ENCODE data around the gene STRA8. TPM values are rescaled to one million over a fixed set of nuclear protein-coding genes. Genes with fewer than 3 reads are reported as not detected.

The STRA8 gene
- total RNA-seq, 6 experiments from 2014 or later = not detected

DNA sequence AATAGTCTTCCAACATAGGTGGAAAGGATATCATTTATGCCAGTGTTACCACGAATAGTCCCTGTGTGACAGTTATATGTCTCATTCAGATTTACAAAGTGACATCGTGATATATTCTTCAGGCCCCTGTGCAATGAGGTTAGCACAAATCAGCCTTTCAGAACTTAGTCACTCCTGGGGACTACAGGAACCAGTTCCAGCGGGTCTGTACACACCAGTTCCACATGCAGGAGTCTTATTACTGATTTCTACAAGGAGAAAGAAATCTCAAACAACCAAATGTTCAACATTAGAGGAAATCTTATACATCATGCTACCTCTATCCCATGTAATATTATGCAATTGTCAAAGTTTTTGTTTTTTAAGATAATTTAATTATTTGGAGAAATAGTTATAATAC lies 17.9 kb upstream of the STRA8 start:
- no peaks in the 10 kb centered on the region for H3K27me3 ChIP-seq
- H3K4me1 ChIP-seq = peaks cover 0 to 25% (median 4%) of the 10 kb centered on the region in 4 donors
- H3K9me3 ChIP-seq = no peaks in the 10 kb centered on the region
- no peak for DNase-seq
- peak overlapping the region in 2 of 3 donors; percentile 28 to 49 for H3K27ac ChIP-seq
- intact Hi-C loops (cut with DNase I) = no loop called here
- H3K36me3 ChIP-seq = no peaks in the 10 kb centered on the region
- no peak overlapping the region for H3K4me3 ChIP-seq
- TF ChIP-seq, protein P1, sequence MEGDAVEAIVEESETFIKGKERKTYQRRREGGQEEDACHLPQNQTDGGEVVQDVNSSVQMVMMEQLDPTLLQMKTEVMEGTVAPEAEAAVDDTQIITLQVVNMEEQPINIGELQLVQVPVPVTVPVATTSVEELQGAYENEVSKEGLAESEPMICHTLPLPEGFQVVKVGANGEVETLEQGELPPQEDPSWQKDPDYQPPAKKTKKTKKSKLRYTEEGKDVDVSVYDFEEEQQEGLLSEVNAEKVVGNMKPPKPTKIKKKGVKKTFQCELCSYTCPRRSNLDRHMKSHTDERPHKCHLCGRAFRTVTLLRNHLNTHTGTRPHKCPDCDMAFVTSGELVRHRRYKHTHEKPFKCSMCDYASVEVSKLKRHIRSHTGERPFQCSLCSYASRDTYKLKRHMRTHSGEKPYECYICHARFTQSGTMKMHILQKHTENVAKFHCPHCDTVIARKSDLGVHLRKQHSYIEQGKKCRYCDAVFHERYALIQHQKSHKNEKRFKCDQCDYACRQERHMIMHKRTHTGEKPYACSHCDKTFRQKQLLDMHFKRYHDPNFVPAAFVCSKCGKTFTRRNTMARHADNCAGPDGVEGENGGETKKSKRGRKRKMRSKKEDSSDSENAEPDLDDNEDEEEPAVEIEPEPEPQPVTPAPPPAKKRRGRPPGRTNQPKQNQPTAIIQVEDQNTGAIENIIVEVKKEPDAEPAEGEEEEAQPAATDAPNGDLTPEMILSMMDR (IDR thresholded peaks at IDR 0.05) = no peak
- no peak for TF ChIP-seq POLR2A (IDR thresholded peaks at IDR 0.05)
- no peak for ATAC-seq
- WGBS (ENCODE audit: insufficient coverage, low coverage, low lambda C conversion rate, missing lambda C conversion rate) = 78% methylated on average over 3 of the region's 3 CpGs

DNA sequence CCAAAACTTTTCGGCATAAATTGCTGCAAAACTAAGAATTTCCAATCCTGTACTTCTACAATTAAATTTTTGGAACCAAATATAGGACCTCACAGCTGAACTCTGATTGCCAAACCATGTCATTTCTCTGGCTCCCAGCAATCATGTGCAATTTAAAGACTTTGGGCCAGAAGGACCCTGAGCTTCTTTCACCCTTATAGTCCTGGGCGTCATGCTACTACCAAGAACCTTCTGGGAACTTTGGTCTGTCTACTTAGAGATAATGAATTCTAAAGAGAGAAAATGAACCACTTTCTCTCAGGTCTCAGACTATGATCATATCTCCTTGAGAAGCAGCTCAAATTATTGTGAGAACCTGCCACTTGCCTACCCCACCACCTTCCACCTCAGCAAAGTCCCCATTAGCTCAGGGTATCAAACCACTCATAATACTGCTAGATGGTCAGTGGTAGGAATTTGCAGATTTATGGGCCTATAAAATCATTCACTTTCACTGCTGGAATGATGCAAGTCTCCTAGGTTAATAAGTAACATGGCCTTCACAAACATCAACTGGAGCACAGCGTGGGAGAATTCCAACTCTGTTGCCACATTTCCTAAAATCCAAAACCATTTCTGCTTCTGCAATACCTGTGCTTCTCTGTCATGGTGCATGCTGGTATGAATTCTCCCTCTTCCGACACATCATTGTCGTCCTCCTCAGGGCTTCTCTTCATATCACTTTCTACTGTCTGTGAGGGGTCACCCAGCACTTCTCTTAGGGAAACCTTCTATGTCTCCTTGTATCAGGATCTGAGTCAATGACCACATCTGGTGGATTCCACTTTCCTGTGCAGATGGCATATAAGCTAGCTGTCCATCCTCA lies 15.8 kb upstream of the STRA8 start:
- intact Hi-C loops (cut with DNase I) = no loop called here
- peak; percentile 34 for TF ChIP-seq POLR2A (IDR thresholded peaks at IDR 0.05)
- TF ChIP-seq, protein P1 (IDR thresholded peaks at IDR 0.05) = no peak
- Histone ChIP-seq H3K9me3 (no peaks in the 10 kb centered on the region), H3K36me3 (no peaks in the 10 kb centered on the region), H3K4me3 (no peak overlapping the region), H3K4me1 (peaks cover 0 to 25% (median 4%) of the 10 kb centered on the region in 4 donors), H3K27ac (peak overlapping the region; percentile 49 to 80 (median 74)), H3K27me3 (no peaks in the 10 kb centered on the region)
- no peak for DNase-seq
- peak; percentile 84 to 95 (median 84) for ATAC-seq
- WGBS (ENCODE audit: insufficient coverage, low coverage, low lambda C conversion rate, missing lambda C conversion rate) = 38% methylated on average over 5 of the region's 5 CpGs

DNA sequence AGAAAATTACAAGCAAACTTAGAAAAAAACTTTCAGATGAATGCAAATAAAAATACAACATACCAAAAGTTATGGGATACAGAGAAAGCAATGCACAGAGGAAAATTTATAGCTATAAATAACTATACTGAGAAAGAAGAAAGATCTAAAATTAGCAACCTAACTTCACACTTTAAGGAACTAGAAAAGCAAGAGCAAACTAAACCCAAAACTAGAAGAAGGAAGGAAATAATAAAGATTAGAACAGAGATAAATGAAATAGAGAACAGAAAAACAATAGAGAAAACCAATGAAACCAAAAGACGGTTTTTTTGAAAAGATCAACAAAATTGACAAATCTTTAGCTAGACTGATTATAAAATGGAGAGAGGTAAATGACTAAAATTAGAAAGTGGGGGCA lies 9.6 kb upstream of the STRA8 start:
- no peaks in the 10 kb centered on the region for H3K4me1 ChIP-seq
- no peak overlapping the region for H3K4me3 ChIP-seq
- no peak for DNase-seq
- no peaks in the 10 kb centered on the region for H3K27me3 ChIP-seq
- ATAC-seq = no peak
- WGBS (ENCODE audit: insufficient coverage, low coverage, low lambda C conversion rate, missing lambda C conversion rate) = 70% methylated on average over 1 of the region's 1 CpG
- TF ChIP-seq, protein P1 (IDR thresholded peaks at IDR 0.05) = no peak
- no peak for TF ChIP-seq POLR2A (IDR thresholded peaks at IDR 0.05)
- intact Hi-C loops (cut with DNase I) = no loop called here
- no peaks in the 10 kb centered on the region for H3K9me3 ChIP-seq
- no peak overlapping the region for H3K27ac ChIP-seq
- H3K36me3 ChIP-seq = no peaks in the 10 kb centered on the region

DNA sequence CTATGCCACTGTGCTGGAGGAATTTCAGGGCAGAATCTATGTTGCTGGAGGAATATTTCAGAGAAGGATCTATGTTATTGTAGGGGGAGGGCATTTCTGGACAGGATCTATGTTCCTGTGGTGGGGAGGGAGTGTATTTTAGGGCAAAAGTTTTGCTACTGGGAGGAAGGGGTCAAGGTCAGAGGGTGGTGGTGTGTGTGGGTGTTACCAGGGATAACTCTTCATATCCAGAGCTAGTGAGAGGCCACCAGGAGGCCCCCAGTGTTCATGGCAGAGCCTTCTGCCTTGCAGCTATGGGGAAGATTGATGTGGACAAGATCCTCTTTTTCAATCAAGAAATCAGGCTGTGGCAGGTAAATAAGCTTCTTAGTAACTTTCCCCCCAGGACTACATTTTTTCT lies 2.0 kb upstream of the STRA8 start:
- no peak overlapping the region for H3K27ac ChIP-seq
- H3K4me3 ChIP-seq = no peak overlapping the region
- intact Hi-C loops (cut with DNase I) = no loop called here

More for the DNA sequence above, 2.0 kb upstream of the STRA8 start:
- no peaks in the 10 kb centered on the region for H3K27me3 ChIP-seq
- no peaks in the 10 kb centered on the region for H3K36me3 ChIP-seq
- ATAC-seq = no peak
- TF ChIP-seq, protein P1 (IDR thresholded peaks at IDR 0.05) = no peak
- TF ChIP-seq POLR2A (IDR thresholded peaks at IDR 0.05) = no peak
- H3K9me3 ChIP-seq = no peaks in the 10 kb centered on the region
- no peak for DNase-seq
- no peaks in the 10 kb centered on the region for H3K4me1 ChIP-seq

Measured in right lobe of liver (tissue), 6 donors.